ENCODE results near the gene PRH2.

The PRH2 gene

DNA sequence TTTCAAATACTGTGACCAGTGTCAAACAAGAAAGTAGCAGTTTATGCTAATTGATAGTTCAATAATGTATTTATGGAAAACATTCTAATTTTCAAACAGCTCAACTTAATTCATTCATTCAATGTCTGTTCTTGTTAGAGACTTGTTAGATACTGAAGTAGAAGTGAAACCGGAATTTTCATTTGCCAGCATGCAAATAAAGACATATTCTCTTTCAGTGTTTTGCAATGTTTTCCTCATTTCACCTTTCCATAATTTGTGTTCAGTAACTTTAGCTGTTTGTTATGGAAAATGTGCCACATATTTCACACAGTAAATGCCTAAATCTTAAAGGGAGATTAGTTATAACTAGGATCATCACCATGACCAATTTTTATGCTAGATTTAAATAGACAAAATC, 36.4 kb downstream of the PRH2 start:
- no peak for FAIRE-seq

DNA sequence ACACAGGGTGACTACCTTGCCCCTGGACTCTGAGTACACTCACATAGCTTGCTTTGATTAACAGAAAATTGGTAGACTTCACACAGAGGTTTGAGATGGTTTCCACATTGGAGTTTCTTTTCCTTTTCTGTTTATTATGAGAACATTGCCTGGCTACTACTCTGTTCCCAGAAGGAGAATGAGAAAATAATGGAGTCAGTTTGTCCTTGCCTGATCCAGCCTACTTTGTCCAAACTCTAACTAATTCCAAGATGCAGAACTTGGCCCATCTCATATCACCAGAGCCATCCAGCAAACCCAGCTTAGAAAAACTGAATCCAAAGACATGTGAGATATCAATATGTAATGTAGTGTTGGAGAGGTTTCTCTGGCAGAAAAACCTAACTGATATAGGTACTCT, 37.3 kb downstream of the PRH2 start:
- no peak for FAIRE-seq

DNA sequence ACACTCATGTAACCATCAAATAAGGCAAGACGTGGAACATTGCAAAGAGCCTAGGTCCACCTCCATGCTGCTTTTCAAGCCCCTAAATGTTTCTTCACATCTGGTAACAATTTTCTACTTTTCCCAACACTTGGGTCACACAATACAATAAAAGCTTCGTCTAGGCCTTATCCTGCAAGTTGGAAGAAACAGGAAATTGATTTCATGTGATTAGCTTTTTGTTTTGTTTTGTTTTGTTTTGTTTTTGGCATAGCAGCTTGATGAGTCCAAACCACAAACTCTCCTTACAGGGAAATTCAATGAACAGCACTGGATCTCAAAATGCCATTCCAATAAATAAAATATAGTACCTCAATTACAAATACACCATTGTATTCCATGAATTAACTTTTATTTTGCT, 38.4 kb downstream of the PRH2 start:
- FAIRE-seq, result no peak

DNA sequence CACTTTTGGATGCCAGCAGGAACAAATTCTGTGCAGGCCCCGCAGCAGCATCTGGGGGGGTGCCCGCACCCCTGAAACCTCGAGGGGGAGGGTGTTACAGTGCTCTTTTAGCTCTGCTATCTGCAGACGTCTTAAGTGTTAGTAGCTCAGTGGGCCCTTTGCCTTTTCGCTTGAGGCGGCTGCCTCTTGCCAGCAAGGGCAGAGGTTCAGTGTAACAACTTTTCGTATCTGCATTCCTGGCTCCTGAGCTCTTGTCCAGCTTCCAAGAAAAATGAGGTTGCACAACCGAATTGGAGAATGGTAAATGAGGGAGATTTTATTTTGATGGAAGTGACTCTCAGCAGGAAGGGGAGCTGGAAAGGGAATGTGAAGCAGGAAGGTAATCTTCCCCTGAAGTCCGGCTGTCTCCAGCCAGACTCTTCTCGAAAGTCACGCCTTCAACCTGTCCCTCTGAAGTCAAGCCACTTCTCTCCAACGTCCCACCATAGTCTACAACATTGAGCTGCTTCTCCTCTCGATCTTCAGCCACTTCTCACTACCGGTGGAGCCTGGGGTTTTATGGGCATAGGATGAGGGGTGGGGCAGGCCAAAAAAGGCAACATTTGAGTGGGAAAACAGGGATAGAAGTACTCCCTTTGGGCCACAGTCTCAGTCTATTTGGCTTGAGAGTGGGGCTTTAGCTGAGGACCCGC, 39.9 kb downstream of the PRH2 start:
- FAIRE-seq, result no peak

DNA sequence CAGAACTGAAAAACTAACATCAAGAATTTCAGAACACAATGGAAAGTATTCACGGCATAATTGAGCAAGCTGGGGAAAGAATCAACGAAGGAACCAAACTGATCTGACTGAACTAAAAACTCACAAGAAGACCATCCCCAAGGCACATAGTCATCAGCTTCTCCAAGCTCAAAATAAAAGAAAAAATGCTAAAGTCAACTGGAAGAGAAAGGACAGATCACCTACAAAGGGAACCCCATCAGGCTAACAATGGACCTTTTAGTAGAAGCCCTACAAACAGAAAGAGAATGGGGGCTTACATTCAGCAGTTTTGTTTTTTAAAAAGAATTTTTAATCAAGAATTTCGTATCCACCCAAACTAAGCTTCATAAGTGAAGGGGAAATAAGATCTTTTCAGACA, 45.9 kb downstream of the PRH2 start:
- FAIRE-seq, result no peak

DNA sequence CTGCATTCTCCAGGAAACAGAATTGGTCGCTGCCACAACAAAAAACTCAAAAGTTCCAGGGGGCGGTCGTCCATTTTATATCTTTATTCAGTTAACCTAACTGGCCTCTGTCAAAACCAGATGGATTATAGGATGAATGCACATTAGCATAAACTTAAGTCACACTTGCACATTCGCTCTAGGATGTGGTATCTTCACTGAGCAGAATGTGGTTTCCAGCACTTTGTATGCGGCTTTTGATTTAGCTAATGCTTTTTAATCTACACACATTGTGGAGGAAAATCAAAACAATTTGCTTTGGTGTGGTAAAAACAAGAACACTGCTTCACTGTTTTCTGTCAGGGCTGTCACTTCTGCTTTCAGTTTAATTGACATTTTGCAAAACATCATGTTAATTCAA, 53.2 kb downstream of the PRH2 start:
- FAIRE-seq, result no peak

Data from colon (tissue), 2 donors.